HG03354 (cell line): ENCODE data around the gene CES2.
A peak's percentile ranks its signal among the peaks of the same experiment; 100 is the strongest.
"Not testable (repeated sequence)": the region's sequence is repeated elsewhere in the genome, so short reads cannot be mapped to it uniquely, and the experiment has no call there.

ENCODE experiments used
- ATAC-seq: cut with Tn5 transposase; IDR thresholded peaks from one replicate; pipeline ENCODE4 v1.9.1; 2021; ENCODE audit warnings: mild to moderate bottlenecking; ENCODE audit not compliant: unreplicated experiment, poor library complexity, severe bottlenecking

The CES2 gene

GRCh38 chr16:66950437-66950836 is 15.1 kb downstream of the CES2 start:
- ATAC-seq: no peak

GRCh38 chr16:66950971-66951790 is 15.9 kb downstream of the CES2 start:
- no peak for ATAC-seq

- ATAC-seq: no peak
Measured at GRCh38 chr16:66952430-66953110, 17.3 kb downstream of the CES2 start.

GRCh38 chr16:66953462-66954096 is 18.3 kb downstream of the CES2 start:
- ATAC-seq: no peak

GRCh38 chr16:66954097-66954659 is 18.9 kb downstream of the CES2 start:
- no peak for ATAC-seq

GRCh38 chr16:66955363-66956153 is 20.2 kb downstream of the CES2 start:
- ATAC-seq: not testable (repeated sequence)

- not testable (repeated sequence) for ATAC-seq
Measured at GRCh38 chr16:66956154-66956457, 20.8 kb downstream of the CES2 start.

- no peak for ATAC-seq
Measured at GRCh38 chr16:66958857-66959703, 23.8 kb downstream of the CES2 start.

- ATAC-seq: no peak
Measured at GRCh38 chr16:66959704-66960161, 24.4 kb downstream of the CES2 start.

- ATAC-seq: no peak
Measured at GRCh38 chr16:66960270-66960669, 25.0 kb downstream of the CES2 start.

- peak; percentile 78 for ATAC-seq
Measured at GRCh38 chr16:66961065-66961744, 25.9 kb downstream of the CES2 start, which contains the start of gene CES3. TSS of gene CES3 (plus strand) at chr16:66961266. CDS start at chr16:66961308, 42 bp downstream.

GRCh38 chr16:66961914-66962313 is 26.6 kb downstream of the CES2 start:
- no peak for ATAC-seq

- ATAC-seq: no peak
Measured at GRCh38 chr16:66964049-66964448, 28.7 kb downstream of the CES2 start.

- ATAC-seq: no peak
Measured at GRCh38 chr16:66968847-66969246, 33.5 kb downstream of the CES2 start.

GRCh38 chr16:66970775-66971720 is 35.7 kb downstream of the CES2 start:
- ATAC-seq: no peak

GRCh38 chr16:66972983-66973382 is 37.7 kb downstream of the CES2 start:
- ATAC-seq: no peak

GRCh38 chr16:66973716-66974115 is 38.4 kb downstream of the CES2 start:
- no peak for ATAC-seq
